NCI-H1436 (cell line): ENCODE data around the gene LFNG.
"Not testable (repeated sequence)": the region's sequence is repeated elsewhere in the genome, so short reads cannot be mapped to it uniquely, and the experiment has no call there.

Experiments
- DNase-seq: peaks from one replicate; lab custom pipeline; 2025; lab: John Stamatoyannopoulos, UW

Gene LFNG

GRCh38 chr7:2545746-2546425, 26.3 kb downstream of the LFNG start:
- no peak for DNase-seq

GRCh38 chr7:2546776-2547586, 27.4 kb downstream of the LFNG start:
- no peak for DNase-seq

GRCh38 chr7:2551418-2551817, 31.8 kb downstream of the LFNG start:
- DNase-seq: no peak

- no peak for DNase-seq
Measured at GRCh38 chr7:2553108-2553507, 33.5 kb downstream of the LFNG start.

- DNase-seq: no peak
Measured at GRCh38 chr7:2553831-2554581, 34.4 kb downstream of the LFNG start.

GRCh38 chr7:2554661-2555111, 35.1 kb downstream of the LFNG start:
- no peak for DNase-seq

- peak; percentile 91 for DNase-seq
Measured at GRCh38 chr7:2555121-2556052, 35.8 kb downstream of the LFNG start, which contains the start of gene BRAT1. TSS of gene BRAT1 (minus strand) at chr7:2555524. CDS start at chr7:2554431, 1,093 bp downstream.

GRCh38 chr7:2558629-2559282, 39.2 kb downstream of the LFNG start, which contains the start of gene IQCE:
TSS of gene IQCE (plus strand) at chr7:2558979. CDS start at chr7:2559182, 203 bp downstream.
- DNase-seq: peak; percentile 75

- DNase-seq: no peak
Measured at GRCh38 chr7:2559283-2559950, 39.8 kb downstream of the LFNG start.

GRCh38 chr7:2563955-2564354, 44.4 kb downstream of the LFNG start:
- not testable (repeated sequence) for DNase-seq

GRCh38 chr7:2564970-2565540, 45.5 kb downstream of the LFNG start:
- no peak for DNase-seq

GRCh38 chr7:2566348-2566889, 46.8 kb downstream of the LFNG start:
- no peak for DNase-seq

- DNase-seq: no peak
Measured at GRCh38 chr7:2566890-2567678, 47.5 kb downstream of the LFNG start.

GRCh38 chr7:2567679-2568278, 48.2 kb downstream of the LFNG start:
- no peak for DNase-seq

GRCh38 chr7:2568521-2569223, 49.1 kb downstream of the LFNG start:
- DNase-seq: no peak

GRCh38 chr7:2569421-2569820, 49.8 kb downstream of the LFNG start:
- DNase-seq: no peak

- DNase-seq: no peak
Measured at GRCh38 chr7:2570021-2570420, 50.4 kb downstream of the LFNG start.

GRCh38 chr7:2571409-2571808, 51.8 kb downstream of the LFNG start:
- DNase-seq: no peak
